Measurements from ENCODE around the gene CFAP70.
A peak's percentile ranks its signal among the peaks of the same experiment; 100 is the strongest.
"Not testable (repeated sequence)": the region's sequence is repeated elsewhere in the genome, so short reads cannot be mapped to it uniquely, and the experiment has no call there.

The CFAP70 gene

DNA sequence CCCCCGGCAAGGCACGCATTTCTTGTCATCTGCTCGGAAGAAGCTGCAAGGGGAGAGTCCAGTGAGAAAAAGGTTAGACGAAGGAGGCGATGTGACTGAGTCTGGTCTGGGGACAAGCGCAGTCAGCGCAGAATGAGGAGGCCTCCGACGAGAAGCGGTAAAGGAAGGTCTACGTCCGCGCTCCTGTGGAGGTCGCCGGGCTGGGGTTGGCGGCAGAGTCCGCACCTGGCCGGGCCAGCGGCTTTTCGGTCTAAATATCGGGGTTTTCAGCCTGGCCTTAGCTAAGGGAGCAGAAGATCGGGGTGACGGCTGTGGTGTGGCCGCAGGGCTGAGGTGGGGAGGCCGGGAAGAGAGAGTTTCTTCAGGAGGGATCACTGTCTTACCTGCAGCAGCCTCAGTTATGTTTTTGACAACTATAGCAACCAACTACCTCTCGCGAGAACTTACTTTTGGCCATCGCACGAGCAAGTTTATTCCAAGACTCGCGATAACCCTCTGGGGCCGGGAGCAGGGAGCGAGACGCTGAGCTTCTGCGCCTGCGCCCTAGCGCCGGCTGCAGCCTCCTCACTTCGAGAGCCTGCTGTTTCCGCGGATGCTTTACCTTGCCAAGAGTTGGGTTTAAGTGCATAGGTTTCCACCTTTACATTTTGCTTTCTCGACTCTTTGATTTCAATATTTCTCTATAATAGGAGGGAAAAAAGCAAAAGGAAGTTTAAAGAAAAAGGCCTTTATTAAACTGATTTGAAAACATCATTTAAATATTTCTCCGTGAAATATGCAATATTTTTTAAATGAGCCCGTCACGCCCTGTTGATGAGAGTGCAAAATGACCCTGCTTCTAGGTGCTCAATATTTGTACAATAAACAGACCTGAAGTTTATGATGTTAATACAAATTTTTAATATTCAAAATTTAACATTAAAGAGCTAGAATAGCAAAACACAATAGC lies at the start of gene CFAP70:
TSS of gene CFAP70 (minus strand) at position 534 of the 949 bp plus-strand sequence. CDS start 4,068 bp downstream, outside the sequence.
- peak; percentile 82 to 87 for DNase-seq (ENCODE audit: low read depth in 2 of 2)

DNA sequence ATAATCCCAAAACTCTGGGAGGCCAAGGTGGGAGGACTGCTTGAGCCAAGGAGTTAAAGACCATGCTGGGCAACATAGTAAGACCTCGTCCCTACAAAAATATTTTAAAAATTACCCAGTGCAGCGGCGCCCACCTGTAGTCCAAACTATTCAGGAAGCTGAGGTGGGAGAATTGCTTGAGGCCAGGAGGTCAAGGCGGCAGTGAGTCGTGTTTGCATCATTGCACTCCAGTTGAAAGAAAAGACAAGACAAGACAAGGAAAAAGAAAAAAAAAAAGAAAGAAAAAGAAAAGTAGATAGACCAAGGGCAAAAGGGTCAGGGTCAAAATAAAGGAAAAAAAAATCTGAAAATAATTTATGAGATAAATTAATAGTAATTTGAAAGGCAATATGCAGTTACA lies 49.4 kb upstream of the CFAP70 start:
- no peak for DNase-seq (ENCODE audit: low read depth in 2 of 2)

DNA sequence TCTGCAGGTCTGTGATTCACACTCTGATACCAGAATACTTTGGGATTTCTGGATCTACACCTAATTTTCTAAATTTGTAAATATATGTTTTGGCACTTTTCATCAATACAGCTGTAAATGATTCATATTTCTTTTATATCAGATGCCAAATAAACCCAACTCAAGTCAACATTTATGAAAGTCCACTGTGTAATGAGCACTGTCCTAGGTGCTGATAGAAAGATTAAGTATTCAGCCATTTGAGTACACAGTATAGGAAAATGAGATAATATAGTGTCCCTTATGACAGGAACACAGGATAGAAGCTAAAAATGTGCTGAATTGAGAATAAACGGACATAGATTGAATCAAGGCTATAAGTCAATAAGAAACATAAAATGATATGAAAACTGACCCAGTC lies 48.8 kb upstream of the CFAP70 start:
- DNase-seq (ENCODE audit: low read depth in 2 of 2) = no peak

GRCh38 chr10:73406846-73407245 lies 48.2 kb upstream of the CFAP70 start:
- DNase-seq (ENCODE audit: low read depth in 2 of 2) = no peak

DNA sequence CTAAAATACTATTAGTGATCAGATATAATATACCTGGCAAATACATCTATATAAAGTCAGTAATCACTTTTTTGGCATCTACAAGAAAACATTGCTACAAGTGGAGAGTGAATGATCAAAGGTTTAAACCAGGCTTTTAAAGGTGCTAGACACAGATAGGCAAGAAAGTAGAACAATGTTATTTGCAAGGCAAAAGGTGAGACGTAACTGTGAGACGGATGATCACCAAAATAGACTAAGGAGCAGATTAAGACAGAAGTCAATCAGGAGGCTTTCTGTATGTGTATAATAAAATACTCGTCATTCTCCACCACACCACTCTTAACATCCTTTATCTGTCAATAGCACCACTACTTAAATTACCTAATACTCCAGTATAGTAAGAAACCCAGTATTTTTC lies 46.9 kb upstream of the CFAP70 start:
- DNase-seq (ENCODE audit: low read depth in 2 of 2) = no peak

DNA sequence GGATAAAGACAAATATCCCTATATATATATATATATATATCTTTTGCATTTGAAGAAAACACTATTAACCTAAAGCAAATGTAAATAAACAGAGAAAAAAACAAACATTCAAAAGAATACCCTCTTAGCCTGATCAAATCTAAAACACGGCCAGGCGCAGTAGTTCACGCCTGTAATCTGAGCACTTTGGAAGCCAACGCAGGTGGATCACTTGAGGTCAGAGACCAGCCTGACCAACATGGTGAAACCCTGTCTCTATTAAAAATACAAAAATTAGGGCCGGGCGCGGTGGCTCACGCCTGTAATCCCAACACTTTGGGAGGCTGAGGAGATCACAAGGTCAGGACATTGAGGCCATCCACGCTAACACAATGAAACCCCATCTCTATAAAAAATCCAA lies 46.0 kb upstream of the CFAP70 start:
- DNase-seq (ENCODE audit: low read depth in 2 of 2) = no peak

GRCh38 chr10:73401636-73402035 lies 43.0 kb upstream of the CFAP70 start:
- no peak for DNase-seq (ENCODE audit: low read depth in 2 of 2)

DNA sequence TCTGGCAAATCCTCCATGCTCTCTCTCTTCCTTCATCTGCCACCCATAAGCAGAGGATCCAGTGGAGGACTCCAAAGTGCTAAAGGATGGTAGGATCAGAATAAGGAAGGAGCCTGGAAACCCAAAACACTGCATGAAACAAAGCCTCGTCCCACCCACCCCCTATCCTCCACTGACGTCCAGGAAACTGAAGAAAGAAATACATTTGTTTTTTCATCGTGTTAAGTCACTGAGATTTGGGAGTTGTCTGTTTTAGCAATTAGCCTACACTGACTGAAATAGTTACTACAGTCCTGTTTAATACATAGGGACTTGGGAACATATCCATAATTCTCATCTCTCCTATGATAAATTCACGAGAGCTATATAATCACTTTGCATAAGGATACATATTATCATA lies 40.4 kb upstream of the CFAP70 start:
- DNase-seq (ENCODE audit: low read depth in 2 of 2) = no peak

DNA sequence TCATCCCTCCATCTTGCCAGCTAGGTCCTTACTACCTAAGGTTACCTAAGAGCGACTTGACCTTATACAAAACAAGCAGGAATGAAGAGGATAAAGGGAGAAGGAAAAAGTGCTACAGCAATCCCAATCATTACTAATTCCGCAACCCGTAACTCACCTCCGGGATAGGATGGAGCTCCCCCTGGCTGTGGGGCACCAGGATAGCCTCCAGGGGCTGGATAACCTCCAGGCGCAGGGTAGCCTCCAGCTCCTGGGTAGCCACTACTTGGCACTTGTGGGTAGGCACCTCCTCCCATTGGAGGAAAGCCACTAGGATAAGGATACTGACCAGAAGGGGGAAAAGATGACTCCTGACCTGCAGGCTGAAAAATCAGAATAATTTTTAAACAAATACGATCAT lies 39.4 kb upstream of the CFAP70 start:
- DNase-seq (ENCODE audit: low read depth in 2 of 2) = no peak

DNA sequence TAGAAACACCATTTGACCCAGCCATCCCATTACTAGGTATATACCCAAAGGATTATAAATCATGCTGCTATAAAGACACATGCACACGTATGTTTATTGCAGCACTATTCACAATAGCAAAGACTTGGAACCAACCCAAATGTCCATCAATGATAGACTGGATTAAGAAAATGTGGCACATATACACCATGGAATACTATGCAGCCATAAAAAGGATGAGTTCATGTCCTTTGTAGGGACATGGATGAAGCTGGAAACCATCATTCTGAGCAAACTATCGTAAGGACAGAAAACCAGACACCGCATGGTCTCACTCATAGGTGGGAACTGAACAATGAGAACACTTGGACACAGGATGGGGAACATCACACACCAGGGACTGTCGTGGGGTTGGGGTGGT lies 35.7 kb upstream of the CFAP70 start:
- not testable (repeated sequence) for DNase-seq (ENCODE audit: low read depth in 2 of 2)

GRCh38 chr10:73388228-73388627 lies 29.6 kb upstream of the CFAP70 start:
- DNase-seq (ENCODE audit: low read depth in 2 of 2) = no peak

GRCh38 chr10:73386583-73386982 lies 27.9 kb upstream of the CFAP70 start:
- no peak for DNase-seq (ENCODE audit: low read depth in 2 of 2)

DNA sequence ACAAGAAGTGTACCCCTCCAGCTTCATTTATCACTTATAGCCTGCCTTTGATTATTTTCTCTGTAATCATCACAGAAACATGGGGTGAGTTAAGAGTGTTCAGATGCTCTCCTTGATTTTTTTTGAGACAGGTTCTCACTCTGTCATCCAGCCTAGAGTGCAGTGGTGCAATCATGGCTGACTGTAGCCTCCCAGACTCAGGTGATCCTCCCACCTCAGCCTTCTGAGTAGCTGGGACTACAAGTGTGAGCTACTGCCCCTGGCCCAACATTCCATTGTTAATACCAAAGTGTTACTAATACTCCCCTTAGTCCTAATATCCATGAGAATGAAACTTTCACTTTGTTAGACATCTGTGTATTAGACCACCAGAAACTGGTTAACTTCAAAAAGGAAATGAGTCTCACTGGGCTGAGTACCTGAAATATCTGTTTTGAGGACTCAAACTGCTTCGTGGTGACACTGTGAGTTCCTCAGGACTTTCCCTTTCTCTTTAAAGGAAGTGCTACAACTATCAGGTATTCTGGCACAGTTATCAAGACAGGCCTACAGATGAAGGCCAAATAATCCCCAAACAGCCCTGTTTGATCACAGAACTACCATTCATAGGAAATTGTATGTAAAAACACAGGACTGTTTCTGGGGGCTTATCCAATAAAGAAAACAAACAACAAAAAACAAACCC lies 20.5 kb upstream of the CFAP70 start:
- DNase-seq (ENCODE audit: low read depth in 2 of 2) = no peak

GRCh38 chr10:73376679-73377078 lies 18.0 kb upstream of the CFAP70 start:
- no peak for DNase-seq (ENCODE audit: low read depth in 2 of 2)

DNA sequence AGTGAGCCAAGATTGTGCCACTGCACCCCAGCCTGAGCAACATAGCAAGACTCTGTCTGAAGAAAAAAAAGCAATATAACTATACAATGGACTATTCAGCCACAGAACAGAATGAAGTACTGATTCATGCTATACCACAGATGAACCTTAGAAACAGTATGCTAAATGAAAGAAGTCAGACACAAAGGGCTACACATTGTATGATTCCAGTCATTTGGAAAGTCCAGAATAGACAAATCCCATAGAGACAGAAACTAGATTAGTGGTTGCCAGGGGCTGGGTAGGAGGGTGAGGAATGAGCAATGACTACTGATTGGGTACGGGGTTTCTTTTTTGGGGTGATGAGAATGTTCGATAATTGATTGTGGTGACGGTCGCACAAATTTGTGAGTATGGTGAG lies 9.6 kb upstream of the CFAP70 start:
- DNase-seq (ENCODE audit: low read depth in 2 of 2) = peak in 1 of 2 experiments; percentile 5

GRCh38 chr10:73366381-73367298 lies 8.0 kb upstream of the CFAP70 start:
- DNase-seq (ENCODE audit: low read depth in 2 of 2) = no peak

GRCh38 chr10:73364964-73365363 lies 6.3 kb upstream of the CFAP70 start:
- no peak for DNase-seq (ENCODE audit: low read depth in 2 of 2)

DNA sequence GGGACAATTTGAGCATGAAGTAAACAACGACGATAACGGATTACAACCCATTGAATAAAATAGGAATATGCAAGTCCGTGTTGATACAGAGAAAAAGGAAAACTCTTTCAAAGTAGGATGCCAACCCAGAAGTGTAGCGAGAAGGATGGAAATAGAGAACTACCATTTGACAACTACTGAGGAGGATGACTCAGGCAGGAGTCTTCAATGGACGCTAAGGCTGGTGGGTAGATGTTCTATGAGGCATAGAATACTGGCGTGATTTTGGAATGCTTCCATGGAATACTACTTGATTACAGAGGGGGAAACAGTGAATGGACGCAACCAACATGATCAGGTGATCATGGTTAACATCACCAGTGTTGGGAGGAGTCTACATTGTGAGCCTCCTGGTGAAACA lies 828 bp upstream of the CFAP70 start:
- DNase-seq (ENCODE audit: low read depth in 2 of 2) = no peak

- no peak for DNase-seq (ENCODE audit: low read depth in 2 of 2)
Observed at GRCh38 chr10:73357821-73358220, 843 bp downstream of the CFAP70 start.

DNA sequence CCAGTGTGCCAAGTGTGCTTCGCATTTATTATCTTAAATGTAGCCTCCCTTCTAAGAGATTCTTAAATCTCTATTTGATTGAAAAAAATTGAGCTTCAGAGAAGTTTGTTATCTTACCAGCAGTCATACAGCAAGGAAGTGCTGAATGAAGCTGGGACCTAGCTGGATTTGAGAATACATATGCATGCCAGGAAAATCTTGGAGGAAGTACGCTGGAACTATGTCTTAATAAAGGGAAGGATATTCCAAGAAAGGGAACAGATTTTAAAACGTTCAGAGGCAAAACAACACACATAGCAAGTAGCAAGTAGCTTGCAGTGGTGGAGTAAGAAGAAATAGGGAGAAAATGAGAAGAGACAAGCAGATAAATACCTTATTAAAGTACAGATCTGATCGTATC lies 1.5 kb downstream of the CFAP70 start:
- no peak for DNase-seq (ENCODE audit: low read depth in 2 of 2)

DNA sequence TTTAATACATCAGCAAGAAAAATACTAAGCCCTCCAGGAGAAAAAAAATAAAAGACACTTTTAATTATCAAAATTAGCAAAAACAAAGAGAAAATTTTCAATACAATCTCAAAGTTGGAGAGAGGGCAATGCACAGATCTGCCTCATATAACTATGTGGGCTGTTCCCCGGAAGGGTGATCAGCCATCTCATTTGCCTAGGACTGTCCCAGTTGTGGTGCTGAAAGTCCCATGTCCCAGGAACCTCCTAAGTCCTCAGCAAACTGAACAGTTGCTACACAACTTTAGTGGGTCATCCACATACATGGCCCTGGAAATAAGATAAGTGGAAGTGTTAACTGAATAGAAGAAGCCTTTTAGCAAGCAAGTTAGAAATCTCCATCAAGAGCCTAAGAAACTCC lies 14.4 kb downstream of the CFAP70 start:
- DNase-seq (ENCODE audit: low read depth in 2 of 2) = no peak

DNA sequence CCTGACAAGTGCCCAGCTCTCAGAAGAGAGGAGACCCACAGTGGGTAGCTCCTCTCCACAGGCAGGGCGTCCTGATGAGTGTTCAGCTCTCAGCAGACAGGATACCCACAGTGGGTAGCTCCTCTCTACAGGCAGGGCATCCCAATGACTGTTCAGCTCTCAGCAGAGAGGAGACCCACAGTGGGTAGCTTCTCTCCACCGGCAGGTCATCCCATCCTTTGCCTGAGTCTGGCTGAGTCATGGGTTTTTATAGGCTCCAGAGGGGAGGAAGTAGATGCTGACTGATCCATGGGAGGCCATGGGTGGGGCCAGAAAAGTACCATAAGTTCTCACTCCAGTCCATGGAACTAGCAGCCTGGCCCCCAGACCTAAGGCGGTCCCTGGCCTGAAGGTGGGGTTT lies 18.5 kb downstream of the CFAP70 start:
- no peak for DNase-seq (ENCODE audit: low read depth in 2 of 2)
